ENCODE results near the gene ECE1.

DNA sequence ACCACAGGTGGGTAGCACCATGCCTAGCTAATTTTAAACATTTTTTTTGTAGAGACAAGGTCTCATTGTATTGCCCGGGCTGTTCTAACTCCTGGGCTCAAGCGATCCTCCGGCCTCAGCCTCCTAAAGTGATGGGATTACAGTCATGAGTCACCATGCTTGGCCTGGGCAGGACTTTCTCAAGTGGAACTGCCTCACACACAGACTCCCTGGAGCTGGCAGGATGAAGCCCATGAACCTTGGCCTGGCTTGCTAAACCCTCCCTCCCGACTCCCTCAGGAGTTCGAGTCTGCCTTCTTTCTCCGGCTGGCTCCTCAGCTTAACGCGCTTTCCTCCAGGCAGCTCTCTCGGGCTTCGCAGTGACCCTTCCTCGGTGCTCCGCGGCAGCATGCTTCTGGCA is 7.7 kb upstream of the ECE1 start:
- no peak for TF ChIP-seq SAFB2 (IDR thresholded peaks at IDR 0.05; ENCODE audit: borderline replicate concordance, low read depth, low read length, severe bottlenecking)
- TF ChIP-seq JUND (IDR thresholded peaks at IDR 0.05; ENCODE audit: borderline replicate concordance, low read depth, low read length): no peak
- TF ChIP-seq JUND (tag; IDR thresholded peaks at IDR 0.05; ENCODE audit: borderline replicate concordance, low read depth, low read length): no peak
- no peak for TF ChIP-seq ZNF324 (CRISPR knock-in tag; IDR thresholded peaks at IDR 0.05)
- no peak for TF ChIP-seq ZNF140 (CRISPR knock-in tag; IDR thresholded peaks at IDR 0.05)
- TF ChIP-seq ZNF3 (CRISPR knock-in tag; IDR thresholded peaks at IDR 0.05): no peak
- no peak for TF ChIP-seq CTCF (IDR thresholded peaks at IDR 0.05 in 2 of 3, conservative IDR thresholded peaks at IDR 0.05 in 1 of 3; ENCODE audit: insufficient read depth in 2 of 3, low read depth in 1 of 3, low read length in 3 of 3)
- no peak for TF ChIP-seq ZKSCAN8 (CRISPR knock-in tag; IDR thresholded peaks at IDR 0.05)
- no peak for TF ChIP-seq KLF10 (CRISPR knock-in tag; IDR thresholded peaks at IDR 0.05)
- TF ChIP-seq TBL1XR1 (IDR thresholded peaks at IDR 0.05; ENCODE audit: low read length in 2 of 2): no peak
- TF ChIP-seq, protein P1, sequence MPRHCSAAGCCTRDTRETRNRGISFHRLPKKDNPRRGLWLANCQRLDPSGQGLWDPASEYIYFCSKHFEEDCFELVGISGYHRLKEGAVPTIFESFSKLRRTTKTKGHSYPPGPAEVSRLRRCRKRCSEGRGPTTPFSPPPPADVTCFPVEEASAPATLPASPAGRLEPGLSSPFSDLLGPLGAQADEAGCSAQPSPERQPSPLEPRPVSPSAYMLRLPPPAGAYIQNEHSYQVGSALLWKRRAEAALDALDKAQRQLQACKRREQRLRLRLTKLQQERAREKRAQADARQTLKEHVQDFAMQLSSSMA (CRISPR knock-in tag; IDR thresholded peaks at IDR 0.05): no peak
- no peak for TF ChIP-seq ZNF707 (CRISPR knock-in tag; conservative IDR thresholded peaks at IDR 0.05)
- TF ChIP-seq ZBTB11 (CRISPR knock-in tag; IDR thresholded peaks at IDR 0.05): no peak
- no peak for TF ChIP-seq SMAD3 (CRISPR knock-in tag; conservative IDR thresholded peaks at IDR 0.05)
